Measurements from ENCODE around the gene ST7L. TPM values are rescaled to one million over a fixed set of nuclear protein-coding genes. Genes with fewer than 3 reads are reported as not detected.
"Not testable (repeated sequence)": the region's sequence is repeated elsewhere in the genome, so short reads cannot be mapped to it uniquely, and the experiment has no call there.

Gene ST7L
- total RNA-seq, 2 donors from 2014 or later = 13.9 to 14.2 TPM

- DNase-seq = no peak
- intact Hi-C loops (cut with DNase I) = loop anchor here in 1 of 2 donors (10.0 kb wide), 1 partner anchor 108 kb away; the partner anchor contains the start of genes CAPZA1 and ST7L
Measured at GRCh38 chr1:112506306-112506705, 112.6 kb downstream of the ST7L start.

GRCh38 chr1:112505878-112506277, 113.1 kb downstream of the ST7L start:
- ATAC-seq = no peak
- intact Hi-C loops (cut with DNase I) = loop anchor here in 1 of 2 donors (10.0 kb wide), 1 partner anchor 109 kb away; the partner anchor contains the start of genes CAPZA1 and ST7L

More at GRCh38 chr1:112506306-112506705, 112.6 kb downstream of the ST7L start:
- ATAC-seq = no peak

GRCh38 chr1:112505400-112505785, 113.5 kb downstream of the ST7L start:
- intact Hi-C loops (cut with DNase I) = loop anchor here in 1 of 2 donors (10.0 kb wide), 1 partner anchor 109 kb away; the partner anchor contains the start of genes CAPZA1 and ST7L
- ATAC-seq (no peak), DNase-seq (no peak)

More at GRCh38 chr1:112505878-112506277, 113.1 kb downstream of the ST7L start:
- DNase-seq = no peak

GRCh38 chr1:112504661-112505399, 114.1 kb downstream of the ST7L start:
- intact Hi-C loops (cut with DNase I) = loop anchor here in 1 of 2 donors (10.0 kb wide), 1 partner anchor 110 kb away; the partner anchor contains the start of genes CAPZA1 and ST7L
- no peak for ATAC-seq

GRCh38 chr1:112504001-112504660, 114.8 kb downstream of the ST7L start:
- ATAC-seq (no peak), DNase-seq (no peak)
- intact Hi-C loops (cut with DNase I) = loop anchor here in 1 of 2 donors (10.0 kb wide), 1 partner anchor 111 kb away; the partner anchor contains the start of genes CAPZA1 and ST7L

More at GRCh38 chr1:112504661-112505399, 114.1 kb downstream of the ST7L start:
- DNase-seq = no peak

GRCh38 chr1:112502826-112503225, 116.1 kb downstream of the ST7L start:
- intact Hi-C loops (cut with DNase I) = loop anchor here in 1 of 2 donors (10.0 kb wide), 1 partner anchor 112 kb away; the partner anchor contains the start of genes CAPZA1 and ST7L
- no peak for DNase-seq
- peak; percentile 58 to 64 for ATAC-seq

GRCh38 chr1:112501810-112502641, 116.9 kb downstream of the ST7L start:
- ATAC-seq = peak; percentile 87 to 90
- peak; percentile 79 for DNase-seq
- intact Hi-C loops (cut with DNase I) = loop anchor here in 1 of 2 donors (10.0 kb wide), 1 partner anchor 113 kb away; the partner anchor contains the start of genes CAPZA1 and ST7L

GRCh38 chr1:112496290-112496689, 122.7 kb downstream of the ST7L start:
- intact Hi-C loops (cut with DNase I) = no loop called here
- ATAC-seq (no peak), DNase-seq (no peak)

GRCh38 chr1:112493351-112493750, 125.6 kb downstream of the ST7L start:
- no peak for DNase-seq
- intact Hi-C loops (cut with DNase I) = no loop called here
- ATAC-seq = no peak

GRCh38 chr1:112492076-112492475, 126.9 kb downstream of the ST7L start:
- ATAC-seq (no peak), DNase-seq (no peak)
- intact Hi-C loops (cut with DNase I) = no loop called here

- ATAC-seq = no peak
- intact Hi-C loops (cut with DNase I) = no loop called here
- no peak for DNase-seq
Measured at GRCh38 chr1:112488141-112488540, 130.8 kb downstream of the ST7L start.

GRCh38 chr1:112487686-112488085, 131.3 kb downstream of the ST7L start:
- intact Hi-C loops (cut with DNase I); ATAC-seq; DNase-seq: not testable (repeated sequence)

- intact Hi-C loops (cut with DNase I); DNase-seq; ATAC-seq: not testable (repeated sequence)
Measured at GRCh38 chr1:112486063-112486462, 132.9 kb downstream of the ST7L start.

GRCh38 chr1:112478314-112478713, 140.6 kb downstream of the ST7L start:
- DNase-seq (no peak), ATAC-seq (no peak)
- intact Hi-C loops (cut with DNase I) = no loop called here

GRCh38 chr1:112477550-112477949, 141.4 kb downstream of the ST7L start:
- ATAC-seq = no peak
- intact Hi-C loops (cut with DNase I) = no loop called here
- no peak for DNase-seq
